Activated T-cell treated with anti-CD3 and anti-CD28 coated beads, Interleukin-2, amount 50 U/mL, for 48 hours (primary cell): ENCODE measurements around the gene SNX17.
"Not testable (repeated sequence)": the region's sequence is repeated elsewhere in the genome, so short reads cannot be mapped to it uniquely, and the experiment has no call there.

Experiments
- DNase-seq, 2 experiments: peaks; one replicate each; pipeline ENCODE4 v3.0.0-alpha.2; 2020

The SNX17 gene

GRCh38 chr2:27370026-27370815 is at the start of gene SNX17, which contains the start of gene EIF2B4:
Gene SNX17, plus strand, starts transcription at chr2:27370616. Its CDS starts 128 bp downstream, at chr2:27370744.
Gene EIF2B4, minus strand, starts transcription at chr2:27370338. Its CDS starts 24 bp downstream, at chr2:27370314.
- peak; percentile 99 to 100 for DNase-seq

GRCh38 chr2:27320958-27321543 is 49.4 kb upstream of the SNX17 start:
- DNase-seq, result no peak

GRCh38 chr2:27322301-27322765 is 48.1 kb upstream of the SNX17 start:
- peak; percentile 35 to 41 for DNase-seq

- peak; percentile 89 to 93 for DNase-seq
Measured at GRCh38 chr2:27322766-27323595, 47.4 kb upstream of the SNX17 start, which contains the start of gene MPV17. Gene MPV17, minus strand, starts transcription at chr2:27323097. Its CDS starts 580 bp downstream, at chr2:27322517.

- no peak for DNase-seq
Measured at GRCh38 chr2:27323596-27324285, 46.7 kb upstream of the SNX17 start.

GRCh38 chr2:27324720-27325119 is 45.7 kb upstream of the SNX17 start:
- DNase-seq, result no peak

GRCh38 chr2:27335311-27335710 is 35.1 kb upstream of the SNX17 start:
- DNase-seq, result no peak

- no peak for DNase-seq
Measured at GRCh38 chr2:27336173-27336572, 34.2 kb upstream of the SNX17 start.

- no peak for DNase-seq
Measured at GRCh38 chr2:27347641-27348040, 22.8 kb upstream of the SNX17 start.

- no peak for DNase-seq
Measured at GRCh38 chr2:27350106-27350693, 20.2 kb upstream of the SNX17 start.

- no peak for DNase-seq
Measured at GRCh38 chr2:27351802-27352598, 18.4 kb upstream of the SNX17 start.

- DNase-seq, result not testable (repeated sequence)
Measured at GRCh38 chr2:27353386-27353761, 17.0 kb upstream of the SNX17 start.

- DNase-seq, result no peak
Measured at GRCh38 chr2:27353762-27354596, 16.4 kb upstream of the SNX17 start.

- no peak for DNase-seq
Measured at GRCh38 chr2:27354597-27354927, 15.9 kb upstream of the SNX17 start.

- DNase-seq, result no peak
Measured at GRCh38 chr2:27356056-27356381, 14.4 kb upstream of the SNX17 start.

- peak; percentile 95 to 96 for DNase-seq
Measured at GRCh38 chr2:27356382-27357181, 13.8 kb upstream of the SNX17 start, which contains the start of gene GTF3C2. Gene GTF3C2, minus strand, starts transcription at chr2:27356764. Its CDS starts 13,210 bp downstream, at chr2:27343554.

GRCh38 chr2:27362678-27363420 is 7.6 kb upstream of the SNX17 start:
- no peak for DNase-seq

- no peak for DNase-seq
Measured at GRCh38 chr2:27363933-27364332, 6.5 kb upstream of the SNX17 start.

GRCh38 chr2:27369471-27370025 is 868 bp upstream of the SNX17 start:
- no peak for DNase-seq
